PFSK-1 (cell line): ENCODE data around the gene SH3RF1.

ENCODE experiments used
- FOXP2 ChIP-seq: optimal IDR thresholded peaks from 2 replicates; pipeline ENCODE3; 2011; ENCODE audit warnings: borderline replicate concordance, control low read depth, inconsistent platforms; ENCODE audit not compliant: insufficient read depth; ENCODE audit errors: extremely low read length, extremely low read depth
- POLR2AphosphoS5 ChIP-seq: IDR thresholded peaks from 2 replicates; pipeline ENCODE4 v1.6.1; 2012; ENCODE audit warnings: low read depth, mild to moderate bottlenecking, control low read depth, low read length, moderate library complexity
- SIN3A ChIP-seq: IDR thresholded peaks from 2 replicates; pipeline ENCODE4 v1.6.1; 2012; ENCODE audit warnings: mild to moderate bottlenecking, low read length, moderate library complexity, borderline replicate concordance; ENCODE audit not compliant: insufficient read depth
- TAF1 ChIP-seq: IDR thresholded peaks from 2 replicates; pipeline ENCODE4 v1.6.1; 2012; ENCODE audit warnings: low read length, control low read depth, borderline replicate concordance; ENCODE audit not compliant: insufficient read depth
- TF ChIP-seq, protein P1 (sequence below), 2 experiments: IDR thresholded peaks; 2 replicates each; pipeline versions ENCODE4 v1.6.1 to v1.8.0; 2011 to 2012; ENCODE audit warnings: low read depth in 2 of 2, low read length in 2 of 2, control low read depth in 1 of 2, inconsistent platforms in 1 of 2, mild to moderate bottlenecking in 1 of 2, moderate library complexity in 1 of 2; ENCODE audit not compliant: insufficient read depth in 1 of 2

The SH3RF1 gene

DNA sequence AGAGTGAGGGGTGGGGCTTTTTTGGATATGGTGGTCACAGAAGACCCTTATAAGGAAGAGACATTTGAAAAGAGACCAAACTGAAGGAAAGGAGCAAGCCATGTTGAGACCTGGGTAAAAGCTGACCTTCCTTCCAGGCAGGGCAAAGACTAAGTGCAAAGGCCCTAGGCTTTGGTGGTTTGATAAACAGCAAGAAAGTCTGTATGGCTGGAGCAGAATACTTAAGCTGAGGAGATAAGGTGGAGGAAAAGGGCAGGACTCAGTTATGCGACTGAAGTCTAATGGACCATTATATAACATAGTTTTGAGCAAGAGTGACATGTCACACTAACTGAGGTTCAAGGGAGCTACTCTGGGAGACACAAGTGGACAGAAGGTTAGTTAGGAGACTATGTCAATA is 20.0 kb downstream of the SH3RF1 start:
- no peak for TF ChIP-seq TAF1
- TF ChIP-seq, protein P1, sequence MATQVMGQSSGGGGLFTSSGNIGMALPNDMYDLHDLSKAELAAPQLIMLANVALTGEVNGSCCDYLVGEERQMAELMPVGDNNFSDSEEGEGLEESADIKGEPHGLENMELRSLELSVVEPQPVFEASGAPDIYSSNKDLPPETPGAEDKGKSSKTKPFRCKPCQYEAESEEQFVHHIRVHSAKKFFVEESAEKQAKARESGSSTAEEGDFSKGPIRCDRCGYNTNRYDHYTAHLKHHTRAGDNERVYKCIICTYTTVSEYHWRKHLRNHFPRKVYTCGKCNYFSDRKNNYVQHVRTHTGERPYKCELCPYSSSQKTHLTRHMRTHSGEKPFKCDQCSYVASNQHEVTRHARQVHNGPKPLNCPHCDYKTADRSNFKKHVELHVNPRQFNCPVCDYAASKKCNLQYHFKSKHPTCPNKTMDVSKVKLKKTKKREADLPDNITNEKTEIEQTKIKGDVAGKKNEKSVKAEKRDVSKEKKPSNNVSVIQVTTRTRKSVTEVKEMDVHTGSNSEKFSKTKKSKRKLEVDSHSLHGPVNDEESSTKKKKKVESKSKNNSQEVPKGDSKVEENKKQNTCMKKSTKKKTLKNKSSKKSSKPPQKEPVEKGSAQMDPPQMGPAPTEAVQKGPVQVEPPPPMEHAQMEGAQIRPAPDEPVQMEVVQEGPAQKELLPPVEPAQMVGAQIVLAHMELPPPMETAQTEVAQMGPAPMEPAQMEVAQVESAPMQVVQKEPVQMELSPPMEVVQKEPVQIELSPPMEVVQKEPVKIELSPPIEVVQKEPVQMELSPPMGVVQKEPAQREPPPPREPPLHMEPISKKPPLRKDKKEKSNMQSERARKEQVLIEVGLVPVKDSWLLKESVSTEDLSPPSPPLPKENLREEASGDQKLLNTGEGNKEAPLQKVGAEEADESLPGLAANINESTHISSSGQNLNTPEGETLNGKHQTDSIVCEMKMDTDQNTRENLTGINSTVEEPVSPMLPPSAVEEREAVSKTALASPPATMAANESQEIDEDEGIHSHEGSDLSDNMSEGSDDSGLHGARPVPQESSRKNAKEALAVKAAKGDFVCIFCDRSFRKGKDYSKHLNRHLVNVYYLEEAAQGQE (IDR thresholded peaks at IDR 0.05; ENCODE audit: insufficient read depth in 1 of 2, low read depth in 2 of 2, low read length in 2 of 2) = no peak
- no peak for TF ChIP-seq POLR2AphosphoS5
- TF ChIP-seq FOXP2 = no peak
- no peak for TF ChIP-seq SIN3A

DNA sequence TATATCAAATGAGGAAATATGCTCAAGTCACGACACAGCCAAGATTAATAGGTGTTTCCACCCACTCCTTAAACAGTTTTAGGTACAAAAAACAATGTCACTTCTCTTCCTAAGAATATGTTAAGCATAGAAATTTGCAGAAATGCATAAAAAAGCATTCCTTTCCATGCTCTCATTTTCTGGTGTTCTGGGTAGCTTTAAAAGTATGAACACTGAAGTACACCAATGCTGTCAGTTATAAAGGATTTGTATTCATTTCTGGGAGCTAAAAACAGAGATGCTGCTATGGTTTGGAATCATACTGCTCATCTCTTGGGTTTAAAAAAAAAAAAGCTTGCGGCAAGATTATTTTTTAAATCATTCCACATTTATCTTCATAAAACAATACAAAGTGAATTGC is 20.8 kb downstream of the SH3RF1 start:
- TF ChIP-seq, protein P1 (IDR thresholded peaks at IDR 0.05; ENCODE audit: insufficient read depth in 1 of 2, low read depth in 2 of 2, low read length in 2 of 2) = no peak
- TF ChIP-seq POLR2AphosphoS5 = no peak

DNA sequence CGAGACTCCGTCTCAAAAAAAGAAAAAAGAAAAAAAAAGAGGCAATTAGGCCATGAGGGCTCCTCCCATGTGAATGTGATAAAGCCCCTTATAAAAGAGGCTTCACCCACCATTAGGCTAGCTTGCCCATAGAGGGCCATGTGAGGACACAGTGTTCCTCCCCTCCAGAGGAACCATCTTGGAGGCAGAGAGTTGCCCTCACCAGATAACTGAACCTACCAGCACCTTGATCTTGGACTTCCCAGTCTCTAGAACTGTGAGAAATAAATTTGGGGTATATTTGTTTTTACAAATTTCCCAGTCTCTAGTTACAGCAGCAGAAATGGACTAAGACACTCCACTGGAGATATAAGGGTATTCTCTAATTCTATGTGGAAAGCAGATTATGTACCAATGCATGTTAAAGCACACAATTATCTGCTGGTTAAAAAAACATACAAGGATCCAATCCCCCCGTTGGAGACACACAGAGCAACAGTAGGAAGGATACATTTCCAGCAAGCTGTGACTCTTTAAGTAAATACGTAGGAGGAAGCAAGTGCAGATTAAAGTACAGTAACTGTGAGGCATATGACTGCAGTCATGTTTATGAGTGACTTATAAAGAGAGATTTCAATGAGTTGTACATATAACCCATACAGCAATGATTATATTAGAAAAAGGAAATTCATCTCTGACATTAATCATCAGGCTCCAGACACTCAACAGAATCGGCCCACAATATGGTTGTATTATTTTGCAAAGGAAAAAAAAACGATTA is 21.4 kb downstream of the SH3RF1 start:
- TF ChIP-seq SIN3A = no peak
- TF ChIP-seq POLR2AphosphoS5 = no peak
- no peak for TF ChIP-seq TAF1
- TF ChIP-seq, protein P1 (IDR thresholded peaks at IDR 0.05; ENCODE audit: insufficient read depth in 1 of 2, low read depth in 2 of 2, low read length in 2 of 2) = no peak
- no peak for TF ChIP-seq FOXP2

DNA sequence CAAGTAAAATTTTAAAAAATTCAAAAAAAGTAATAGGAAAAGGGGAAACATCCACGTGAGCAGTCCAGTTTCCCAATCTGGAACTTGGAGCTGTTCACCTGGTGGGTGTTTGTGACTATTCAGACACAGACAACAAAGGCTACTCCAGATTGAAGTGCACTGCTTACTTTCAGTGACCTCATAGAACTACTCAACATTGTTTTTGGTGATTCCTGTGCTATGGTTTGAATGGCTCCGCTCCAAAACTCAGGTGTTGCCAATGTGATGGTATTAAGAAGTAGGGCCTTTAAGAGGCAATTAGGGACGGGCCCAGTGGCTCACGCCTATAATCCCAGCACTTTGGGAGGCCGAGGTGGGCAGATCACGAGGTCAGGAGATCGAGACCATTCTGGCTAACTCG is 22.1 kb downstream of the SH3RF1 start:
- TF ChIP-seq TAF1 (no peak), SIN3A (no peak), FOXP2 (no peak), POLR2AphosphoS5 (no peak)
- TF ChIP-seq, protein P1 (IDR thresholded peaks at IDR 0.05; ENCODE audit: insufficient read depth in 1 of 2, low read depth in 2 of 2, low read length in 2 of 2) = no peak

DNA sequence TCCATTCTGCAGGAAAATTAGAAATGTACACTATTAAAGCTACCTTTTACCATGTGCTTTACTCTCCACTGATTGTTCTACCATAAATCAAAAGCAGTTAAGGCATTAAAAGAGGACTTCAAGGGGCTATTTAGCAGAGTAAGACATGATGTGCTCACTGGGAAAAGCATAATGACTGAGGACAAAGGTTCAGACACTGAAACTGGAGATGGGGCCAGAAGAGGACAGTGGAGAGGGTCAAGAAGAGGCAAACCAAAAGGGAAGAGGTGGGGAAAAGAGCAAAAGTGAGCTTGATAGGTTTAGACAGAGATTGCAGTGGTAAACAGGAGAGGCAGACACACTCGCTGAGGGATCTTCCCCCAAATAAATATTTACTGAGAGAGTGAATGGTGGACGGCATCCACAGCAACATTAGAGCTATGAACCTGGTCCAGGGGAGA is 23.8 kb downstream of the SH3RF1 start:
- TF ChIP-seq, protein P1 (IDR thresholded peaks at IDR 0.05; ENCODE audit: insufficient read depth in 1 of 2, low read depth in 2 of 2, low read length in 2 of 2) = no peak
- no peak for TF ChIP-seq TAF1
- TF ChIP-seq SIN3A = no peak
- TF ChIP-seq FOXP2 = no peak
- TF ChIP-seq POLR2AphosphoS5 = no peak
